Lung (tissue), 12 donors: ENCODE data around the gene EPDR1. TPM values are rescaled to one million over a fixed set of nuclear protein-coding genes. Genes with fewer than 3 reads are reported as not detected.

Source experiments
- ATAC-seq: fragments of 200-7000 bp; cut with Tn5 transposase; one replicate; pipeline ENCODE4 v1.9.1; 2020; ENCODE audit warnings: moderate number of reproducible peaks; ENCODE audit not compliant: insufficient read depth, low FRiP score
- DNase-seq, 3 donors: peaks; one replicate each; pipeline ENCODE4 v3.0.0-alpha.2; 2013 to 2017
- H3K27ac ChIP-seq, 2 donors: one replicate each; pipeline ENCODE4 v1.5.1; 2013; ENCODE audit warnings: mild to moderate bottlenecking in 2 of 2, moderate library complexity in 2 of 2, control low read depth in 1 of 2, inconsistent platforms in 1 of 2, low read depth in 1 of 2, low read length in 1 of 2
- H3K27me3 ChIP-seq, 3 donors: one replicate each; pipeline ENCODE4 v1.5.1; 2013; ENCODE audit warnings: low read length in 2 of 3; ENCODE audit not compliant: control insufficient read depth in 3 of 3, insufficient read depth in 3 of 3
- H3K36me3 ChIP-seq, 4 donors: one replicate each; pipeline ENCODE4 v1.5.1; 2013; ENCODE audit warnings: low read length in 4 of 4, mild to moderate bottlenecking in 1 of 4, moderate library complexity in 1 of 4; ENCODE audit not compliant: control insufficient read depth in 4 of 4, insufficient read depth in 4 of 4
- H3K4me1 ChIP-seq, 5 donors: one replicate each; pipeline ENCODE4 v1.5.1; 2013; ENCODE audit warnings: low read length in 5 of 5, mild to moderate bottlenecking in 2 of 5, moderate library complexity in 1 of 5; ENCODE audit not compliant: control insufficient read depth in 5 of 5, insufficient read depth in 5 of 5
- H3K4me3 ChIP-seq: one replicate; pipeline ENCODE4 v1.5.1; 2013; ENCODE audit warnings: mild to moderate bottlenecking, control low read depth, moderate library complexity
- H3K9ac ChIP-seq, 2 donors: one replicate each; pipeline ENCODE4 v1.5.1; 2013; ENCODE audit warnings: low read length in 2 of 2, control low read depth in 1 of 2; ENCODE audit not compliant: insufficient read depth in 1 of 2
- H3K9me3 ChIP-seq, 4 donors: one replicate each; pipeline ENCODE4 v1.5.1; 2013; ENCODE audit warnings: low read length in 3 of 4, mild to moderate bottlenecking in 1 of 4, moderate library complexity in 1 of 4; ENCODE audit not compliant: control insufficient read depth in 4 of 4, insufficient read depth in 3 of 4
- CTCF ChIP-seq: IDR thresholded peaks from 2 replicates; pipeline ENCODE4 v1.5.1; 2012; ENCODE audit warnings: mild to moderate bottlenecking; ENCODE audit errors: control extremely low read depth, extremely low read depth
- WGBS, 2 donors: extraction: QIAGEN DNeasy Blood & Tissue Kit; methylation state at CpG; one replicate each; pipeline ENCODE4 v1.1.7; 2013; 5-methylcytosine and 5-hydroxymethylcytosine counted together
- polyA plus RNA-seq, 2 donors: library from polyadenylated mRNA; stranded (reverse); fragments of 200-250 nt; gene quantifications; one replicate each; pipeline ENCODE4 v1.2.1, GENCODE V29; 2013
- total RNA-seq, 2 donors: library from RNA; depleted of rRNA in 1 of 2; stranded (reverse); fragments of >200 nt in 1 of 2; gene quantifications; one replicate each; pipeline ENCODE4 v1.2.1, GENCODE V29; 2014 to 2021
- donor health status: control.
- donor health status: control.
- donor health status: Bipolar disorder and iron deficiency.
- donor health status: healthy.
- donor health status: DM: yes; HTN: yes; CAD: no.

The EPDR1 gene
- total and polyA plus RNA-seq, 4 donors: 22.5 to 93.2 (median 49.1) TPM

GRCh38 chr7:37984750-37985390 lies 64.4 kb downstream of the EPDR1 start:
- Histone ChIP-seq H3K27me3 (no peaks in the 10 kb centered on the region), H3K9ac (no peak overlapping the region)
- 80 to 89% methylated on average over 5 of the region's 5 CpGs for WGBS, 2 donors

GRCh38 chr7:37986908-37987330 lies 66.5 kb downstream of the EPDR1 start:
- Histone ChIP-seq H3K4me3 (no peak overlapping the region), H3K9me3 (no peaks in the 10 kb centered on the region), H3K27ac (peak overlapping the region in 1 of 2 donors; percentile 24), H3K27me3 (no peaks in the 10 kb centered on the region), H3K4me1 (no peaks in the 10 kb centered on the region), H3K9ac (no peak overlapping the region), H3K36me3 (no peaks in the 10 kb centered on the region)
- DNase-seq: no peak
- no peak for TF ChIP-seq CTCF
- 53 to 58% methylated on average over 4 of the region's 4 CpGs for WGBS, 2 donors
- no peak for ATAC-seq

More at GRCh38 chr7:37984750-37985390, 64.4 kb downstream of the EPDR1 start:
- no peak for TF ChIP-seq CTCF
- H3K4me1 ChIP-seq: no peaks in the 10 kb centered on the region
- ATAC-seq: no peak
- no peak overlapping the region for H3K27ac ChIP-seq
- DNase-seq: no peak
- no peak overlapping the region for H3K4me3 ChIP-seq
- H3K36me3 ChIP-seq: no peaks in the 10 kb centered on the region
- no peaks in the 10 kb centered on the region for H3K9me3 ChIP-seq

GRCh38 chr7:37987732-37988131 lies 67.3 kb downstream of the EPDR1 start:
- DNase-seq: peak in 2 of 3 donors; percentile 24 to 32
- H3K4me3 ChIP-seq: no peak overlapping the region
- H3K36me3 ChIP-seq: no peaks in the 10 kb centered on the region
- H3K9ac ChIP-seq: no peak overlapping the region
- 13 to 34% methylated on average over 1 of the region's 1 CpG for WGBS, 2 donors
- no peak for TF ChIP-seq CTCF
- no peaks in the 10 kb centered on the region for H3K9me3 ChIP-seq
- H3K4me1 ChIP-seq: no peaks in the 10 kb centered on the region
- no peak overlapping the region for H3K27ac ChIP-seq
- ATAC-seq: peak; percentile 78
- H3K27me3 ChIP-seq: no peaks in the 10 kb centered on the region
